GM12878 (cell line): Measurements from ENCODE around the gene RAB3GAP1. TPM values are rescaled to one million over a fixed set of nuclear protein-coding genes. Genes with fewer than 3 reads are reported as not detected.

Experiments used
- ATAC-seq: fragments of 200-7000 bp; cut with Tn5 transposase; 3 replicates; pipeline ENCODE4 v1.9.1; 2020; ENCODE audit warnings: mild to moderate bottlenecking, moderate library complexity
- BruUV-seq: library from RNA; stranded (reverse); fragments of 400-500 nt; replicated peaks from 2 replicates; lab custom pipeline; 2021; lab: Mats Ljungman, UMichigan
- CTCF ChIA-PET: fragments of 300-600 bp; sonication (Branson Sonifier 250); formaldehyde crosslinking; extraction: SDS; loops from one replicate; lab custom pipeline; 2021; ENCODE audit warnings: inconsistent platforms; lab: Yijun Ruan, JAX
- POLR2A ChIA-PET: fragments of 350-600 bp; formaldehyde crosslinking; extraction: SDS; loops from one replicate; lab custom pipeline; 2021; ENCODE audit warnings: inconsistent platforms; lab: Charles Lee
- RAD21 ChIA-PET: fragments of 300-600 bp; sonication (Branson Sonifier 250); formaldehyde crosslinking; loops from one replicate; lab custom pipeline; 2023; ENCODE audit warnings: antibody characterized with exemption; ENCODE audit not compliant: unreplicated experiment; lab: Charles Lee
- SMC1A ChIA-PET: fragments of 300-600 bp; sonication (Branson Sonifier 250); formaldehyde crosslinking; loops from one replicate; lab custom pipeline; 2023; ENCODE audit not compliant: unreplicated experiment, uncharacterized antibody; lab: Charles Lee
- DNase-seq: peaks from one replicate; pipeline ENCODE4 v3.0.0-alpha.2; 2011; ENCODE audit warnings: low read depth, low spot score
- FAIRE-seq: peaks from 3 replicates; lab custom pipeline; 2011; peaks lifted over from hg19 to GRCh38; lab: Jason Lieb, UNC
- H2AFZ ChIP-seq: 2 replicates; pipeline ENCODE4 v1.6.0; 2011; ENCODE audit warnings: low read depth, low read length, control low read depth; ENCODE audit not compliant: control insufficient read depth
- H3K27ac ChIP-seq: 2 replicates; pipeline ENCODE4 v1.5.1; 2011; ENCODE audit warnings: control low read depth; ENCODE audit not compliant: control insufficient read depth, insufficient read depth
- H3K27me3 ChIP-seq, 2 experiments: replicated peaks in 1 of 2; 2 replicates each; pipeline versions ENCODE4 v1.6.0 to v1.6.1; 2011; ENCODE audit warnings: low read length in 1 of 2; ENCODE audit not compliant: control insufficient read depth in 2 of 2, insufficient read depth in 2 of 2
- H3K36me3 ChIP-seq, 2 experiments: 2 replicates each; pipeline ENCODE4 v1.5.1; 2011; ENCODE audit warnings: low read length in 1 of 2; ENCODE audit not compliant: control insufficient read depth in 2 of 2, insufficient read depth in 2 of 2
- H3K4me1 ChIP-seq: 2 replicates; pipeline ENCODE4 v1.6.1; 2011; ENCODE audit warnings: mild to moderate bottlenecking, low read length, moderate library complexity, mixed read lengths; ENCODE audit not compliant: control insufficient read depth, insufficient read depth
- H3K4me2 ChIP-seq: 2 replicates; pipeline ENCODE4 v1.6.0; 2011; ENCODE audit warnings: control low read depth; ENCODE audit not compliant: control insufficient read depth, insufficient read depth
- H3K4me3 ChIP-seq: fragments of 200-600 bp; sonication (generic); 2 replicates; pipeline ENCODE4 v1.5.1; 2016
- H3K79me2 ChIP-seq: 2 replicates; pipeline ENCODE4 v1.6.0; 2011; ENCODE audit warnings: low read length; ENCODE audit not compliant: control insufficient read depth, insufficient read depth
- H3K9ac ChIP-seq: 2 replicates; pipeline ENCODE4 v1.8.0; 2011; ENCODE audit warnings: low read length, control low read depth, mixed read lengths; ENCODE audit not compliant: control insufficient read depth, insufficient read depth
- H3K9me3 ChIP-seq: replicated peaks from 3 replicates; pipeline ENCODE4 v1.5.1; 2011; ENCODE audit warnings: mild to moderate bottlenecking, low read length; ENCODE audit not compliant: control insufficient read depth, insufficient read depth
- H4K20me1 ChIP-seq: 2 replicates; pipeline ENCODE4 v1.6.0; 2011; ENCODE audit not compliant: control insufficient read depth, insufficient read depth
- ASH2L ChIP-seq: fragments of 300-600, 200-600 bp; sonication (generic); IDR thresholded peaks from 2 replicates; pipeline ENCODE4 v1.6.1; 2017; ENCODE audit warnings: low read depth, mild to moderate bottlenecking, borderline replicate concordance
- ATF7 ChIP-seq: fragments of 450-650 bp; IDR thresholded peaks from 2 replicates; pipeline ENCODE4 v1.6.1; 2016; ENCODE audit warnings: low read depth, mild to moderate bottlenecking
- BMI1 ChIP-seq: fragments of 450-650 bp; IDR thresholded peaks from 2 replicates; pipeline ENCODE4 v1.6.1; 2016; ENCODE audit warnings: mild to moderate bottlenecking, moderate library complexity, borderline replicate concordance
- CUX1 ChIP-seq: IDR thresholded peaks from 2 replicates; pipeline ENCODE4 v1.6.1; 2012; ENCODE audit warnings: improper control_type of control experiment, low read depth, low read length; ENCODE audit not compliant: insufficient replicate concordance
- FOXK2 ChIP-seq: fragments of 450-650 bp; IDR thresholded peaks from 2 replicates; pipeline ENCODE4 v1.6.1; 2017; ENCODE audit warnings: mild to moderate bottlenecking, moderate library complexity
- STAT1 ChIP-seq: fragments of 450-650 bp; conservative IDR thresholded peaks from 2 replicates; pipeline ENCODE4 v1.6.1; 2014; ENCODE audit warnings: antibody characterized with exemption, mild to moderate bottlenecking
- whole genome bisulfite sequencing: methylation state at CpG from one replicate; pipeline ENCODE4 v1.1.6; 2016; ENCODE audit warnings: low lambda C conversion rate; ENCODE audit not compliant: insufficient replicate concordance, insufficient coverage; ENCODE audit errors: missing lambda C conversion rate; 5-methylcytosine and 5-hydroxymethylcytosine counted together
- in situ Hi-C: fragments of 300-500 bp; cut with MboI; formaldehyde crosslinking; loops from 9 replicates; pipeline ENCODE4 v1.14.3; 2018; ENCODE audit warnings: mixed read lengths
- intact Hi-C: fragments of 100-400 bp; cut with micrococcal nuclease; formaldehyde crosslinking; loops from one replicate; pipeline ENCODE4 v1.14.2; 2022; ENCODE audit not compliant: unreplicated experiment
- polyA plus RNA-seq, 11 experiments: library from polyadenylated mRNA; depleted of rRNA in 4 of 11; unstranded in 6 of 11; stranded (reverse) in 5 of 11; fragments of >200 nt; fragmentation: Nextera tagmentation in 4 of 11; fragmentation: Illumina TruSeq in 1 of 11; extraction: Ambion mirVana in 4 of 11; extraction: Trizol in 1 of 11; gene quantifications; 1 replicate in 1 of 11; 2 replicates in 10 of 11; pipeline versions ENCODE4 v1.2.1 to v1.2.3, GENCODE V29; 2011 to 2016; ENCODE audit warnings: inconsistent platforms in 2 of 11, missing spikeins in 2 of 11, low read depth in 1 of 11
- total RNA-seq, 4 experiments: library from RNA; depleted of rRNA in 3 of 4; stranded (reverse); fragments of >200 nt in 3 of 4; fragmentation: Illumina TruSeq in 1 of 4; extraction: Trizol in 1 of 4; gene quantifications; 2 replicates each; pipeline versions ENCODE4 v1.2.1 to v1.2.3, GENCODE V29; 2013 to 2021
- TF ChIP-seq, protein P1 (sequence below): IDR thresholded peaks from 2 replicates; pipeline ENCODE4 v1.6.1; 2012; ENCODE audit warnings: low read depth, low read length, improper control_type of control experiment
- TF ChIP-seq, protein P2 (sequence below): fragments of 450-650 bp; IDR thresholded peaks from 2 replicates; pipeline ENCODE4 v1.6.1; 2017; ENCODE audit warnings: mild to moderate bottlenecking

Gene RAB3GAP1
- total and polyA plus RNA-seq, 10 of the 15 experiments (the other 5 are each of a cell fraction or from before 2014, with no cell fraction given), result 13.7 to 36.9 (median 21.0) TPM

- DNase-seq (no peak), ATAC-seq (no peak), FAIRE-seq (no peak)
- Histone ChIP-seq H3K36me3 (peaks cover 5 to 28% of the 10 kb centered on the region in 2 experiments), H2AFZ (no peak overlapping the region), H3K4me3 (no peak overlapping the region), H3K4me2 (no peak overlapping the region), H3K27ac (no peak overlapping the region), H4K20me1 (no peaks in the 10 kb centered on the region), H3K9ac (no peak overlapping the region), H3K4me1 (no peaks in the 10 kb centered on the region), H3K9me3 (peaks cover 8% of the 10 kb centered on the region), H3K27me3 (no peaks in the 10 kb centered on the region), H3K79me2 (no peaks in the 10 kb centered on the region)
- SMC1A ChIA-PET, result no interaction called here
- POLR2A ChIA-PET, result no interaction called here
- no TSS peak for BruUV-seq
- TF ChIP-seq ATF7 (no peak), BMI1 (no peak)
- RAD21 ChIA-PET, result no interaction called here
- in situ Hi-C loops (no loop called here), intact Hi-C loops (no loop called here)
- CTCF ChIA-PET, result interaction anchor here (0.8 kb wide), 1 partner anchor 28 kb away, joined by 3 read pairs; no protein-coding TSS in a partner anchor
These were observed 88.5 kb downstream of the RAB3GAP1 start for GRCh38 chr2:135140606-135141005.

- FAIRE-seq, result peak; percentile 73
- CTCF ChIA-PET, result interaction anchor here (1.5 kb wide), 1 partner anchor 16 kb away, joined by 4 read pairs; no protein-coding TSS in a partner anchor
- intact Hi-C loops, result no loop called here
- no peak for TF ChIP-seq CUX1
- TF ChIP-seq, protein P1, sequence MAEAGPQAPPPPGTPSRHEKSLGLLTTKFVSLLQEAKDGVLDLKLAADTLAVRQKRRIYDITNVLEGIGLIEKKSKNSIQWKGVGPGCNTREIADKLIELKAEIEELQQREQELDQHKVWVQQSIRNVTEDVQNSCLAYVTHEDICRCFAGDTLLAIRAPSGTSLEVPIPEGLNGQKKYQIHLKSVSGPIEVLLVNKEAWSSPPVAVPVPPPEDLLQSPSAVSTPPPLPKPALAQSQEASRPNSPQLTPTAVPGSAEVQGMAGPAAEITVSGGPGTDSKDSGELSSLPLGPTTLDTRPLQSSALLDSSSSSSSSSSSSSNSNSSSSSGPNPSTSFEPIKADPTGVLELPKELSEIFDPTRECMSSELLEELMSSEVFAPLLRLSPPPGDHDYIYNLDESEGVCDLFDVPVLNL, result no peak
- TF ChIP-seq ASH2L, result no peak
- no peak for TF ChIP-seq FOXK2
- no peak for TF ChIP-seq STAT1
- TF ChIP-seq, protein P2, sequence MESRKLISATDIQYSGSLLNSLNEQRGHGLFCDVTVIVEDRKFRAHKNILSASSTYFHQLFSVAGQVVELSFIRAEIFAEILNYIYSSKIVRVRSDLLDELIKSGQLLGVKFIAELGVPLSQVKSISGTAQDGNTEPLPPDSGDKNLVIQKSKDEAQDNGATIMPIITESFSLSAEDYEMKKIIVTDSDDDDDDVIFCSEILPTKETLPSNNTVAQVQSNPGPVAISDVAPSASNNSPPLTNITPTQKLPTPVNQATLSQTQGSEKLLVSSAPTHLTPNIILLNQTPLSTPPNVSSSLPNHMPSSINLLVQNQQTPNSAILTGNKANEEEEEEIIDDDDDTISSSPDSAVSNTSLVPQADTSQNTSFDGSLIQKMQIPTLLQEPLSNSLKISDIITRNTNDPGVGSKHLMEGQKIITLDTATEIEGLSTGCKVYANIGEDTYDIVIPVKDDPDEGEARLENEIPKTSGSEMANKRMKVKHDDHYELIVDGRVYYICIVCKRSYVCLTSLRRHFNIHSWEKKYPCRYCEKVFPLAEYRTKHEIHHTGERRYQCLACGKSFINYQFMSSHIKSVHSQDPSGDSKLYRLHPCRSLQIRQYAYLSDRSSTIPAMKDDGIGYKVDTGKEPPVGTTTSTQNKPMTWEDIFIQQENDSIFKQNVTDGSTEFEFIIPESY, result no peak
These were observed 90.2 kb downstream of the RAB3GAP1 start for GRCh38 chr2:135142323-135142722.

More at GRCh38 chr2:135142323-135142722, 90.2 kb downstream of the RAB3GAP1 start:
- ATAC-seq (no peak), DNase-seq (no peak)
- peaks cover 8% of the 10 kb centered on the region for H3K9me3 ChIP-seq
- no peak overlapping the region for H3K9ac ChIP-seq
- H4K20me1 ChIP-seq, result no peaks in the 10 kb centered on the region
- no peak overlapping the region for H2AFZ ChIP-seq
- BruUV-seq, result no TSS peak
- POLR2A ChIA-PET, result no interaction called here
- no peak overlapping the region for H3K27ac ChIP-seq
- RAD21 ChIA-PET, result no interaction called here
- no peak overlapping the region for H3K4me2 ChIP-seq
- H3K4me1 ChIP-seq, result no peaks in the 10 kb centered on the region
- no peaks in the 10 kb centered on the region for H3K27me3 ChIP-seq
- SMC1A ChIA-PET, result no interaction called here
- H3K4me3 ChIP-seq, result no peak overlapping the region
- no peaks in the 10 kb centered on the region for H3K79me2 ChIP-seq
- peaks cover 5 to 21% of the 10 kb centered on the region in 2 experiments for H3K36me3 ChIP-seq
- in situ Hi-C loops, result no loop called here
- WGBS, result 96% methylated on average over 1 of the region's 1 CpG
